ENCODE results near the gene KCNQ1. TPM values are rescaled to one million over a fixed set of nuclear protein-coding genes. Genes with fewer than 3 reads are reported as not detected.

KCNQ1 gene
- total RNA-seq, 3 donors from 2014 or later: 3.6 to 6.2 (median 5.1) TPM

GRCh38 chr11:2555891-2556290 lies 111.1 kb downstream of the KCNQ1 start:
- intact Hi-C loops (cut with DNase I; ENCODE audit: low total_unique reads): no loop called here
- Histone ChIP-seq H3K4me1 (no peaks in the 10 kb centered on the region), H3K4me3 (no peak overlapping the region), H3K36me3 (no peaks in the 10 kb centered on the region), H3K27ac (no peak overlapping the region), H3K9me3 (no peaks in the 10 kb centered on the region), H3K27me3 (no peaks in the 10 kb centered on the region)
- DNase-seq (ENCODE audit: low spot score in 2 of 2): no peak
- TF ChIP-seq POLR2A (IDR thresholded peaks at IDR 0.05) (no peak), POLR2AphosphoS5 (IDR thresholded peaks at IDR 0.05) (no peak), CTCF (IDR thresholded peaks at IDR 0.05) (no peak)

- H3K9me3 ChIP-seq: no peaks in the 10 kb centered on the region
- H3K27ac ChIP-seq: no peak overlapping the region
- intact Hi-C loops (cut with DNase I; ENCODE audit: low total_unique reads): no loop called here
- no peaks in the 10 kb centered on the region for H3K36me3 ChIP-seq
- no peaks in the 10 kb centered on the region for H3K27me3 ChIP-seq
- no peaks in the 10 kb centered on the region for H3K4me1 ChIP-seq
- no peak overlapping the region for H3K4me3 ChIP-seq
- no peak for TF ChIP-seq POLR2A (IDR thresholded peaks at IDR 0.05)
- no peak for TF ChIP-seq POLR2AphosphoS5 (IDR thresholded peaks at IDR 0.05)
- no peak for TF ChIP-seq CTCF (IDR thresholded peaks at IDR 0.05)
- no peak for DNase-seq (ENCODE audit: low spot score in 2 of 2)
Observed at GRCh38 chr11:2557381-2557780, 112.6 kb downstream of the KCNQ1 start.

GRCh38 chr11:2558397-2558796 lies 113.6 kb downstream of the KCNQ1 start:
- Histone ChIP-seq H3K4me1 (no peaks in the 10 kb centered on the region), H3K4me3 (no peak overlapping the region), H3K27me3 (no peaks in the 10 kb centered on the region), H3K27ac (no peak overlapping the region), H3K9me3 (no peaks in the 10 kb centered on the region), H3K36me3 (no peaks in the 10 kb centered on the region)
- intact Hi-C loops (cut with DNase I; ENCODE audit: low total_unique reads): no loop called here
- DNase-seq (ENCODE audit: low spot score in 2 of 2): no peak
- TF ChIP-seq POLR2AphosphoS5 (IDR thresholded peaks at IDR 0.05) (no peak), POLR2A (IDR thresholded peaks at IDR 0.05) (no peak), CTCF (IDR thresholded peaks at IDR 0.05) (no peak)

GRCh38 chr11:2558861-2559526 lies 114.2 kb downstream of the KCNQ1 start:
- no peak for DNase-seq (ENCODE audit: low spot score in 2 of 2)
- Histone ChIP-seq H3K4me1 (no peaks in the 10 kb centered on the region), H3K36me3 (no peaks in the 10 kb centered on the region), H3K27me3 (no peaks in the 10 kb centered on the region), H3K27ac (no peak overlapping the region), H3K9me3 (no peaks in the 10 kb centered on the region), H3K4me3 (no peak overlapping the region)
- TF ChIP-seq POLR2A (IDR thresholded peaks at IDR 0.05) (no peak), POLR2AphosphoS5 (IDR thresholded peaks at IDR 0.05) (no peak), CTCF (IDR thresholded peaks at IDR 0.05) (no peak)
- intact Hi-C loops (cut with DNase I; ENCODE audit: low total_unique reads): loop anchor here (1.0 kb wide), 1 partner anchor 12 kb away; no protein-coding TSS in a partner anchor

- H3K9me3 ChIP-seq: no peaks in the 10 kb centered on the region
- H3K4me3 ChIP-seq: no peak overlapping the region
- H3K36me3 ChIP-seq: no peaks in the 10 kb centered on the region
- no peaks in the 10 kb centered on the region for H3K4me1 ChIP-seq
- H3K27ac ChIP-seq: no peak overlapping the region
- intact Hi-C loops (cut with DNase I; ENCODE audit: low total_unique reads): loop anchor here (1.0 kb wide), 1 partner anchor 12 kb away; no protein-coding TSS in a partner anchor
- DNase-seq (ENCODE audit: low spot score in 2 of 2): no peak
- no peaks in the 10 kb centered on the region for H3K27me3 ChIP-seq
- TF ChIP-seq POLR2A (IDR thresholded peaks at IDR 0.05): no peak
Observed at GRCh38 chr11:2559527-2560311, 114.9 kb downstream of the KCNQ1 start.
